SKM-1 (cell line): ENCODE results near the gene USP54.
A peak's percentile ranks its signal among the peaks of the same experiment; 100 is the strongest.
"Not testable (repeated sequence)": the region's sequence is repeated elsewhere in the genome, so short reads cannot be mapped to it uniquely, and the experiment has no call there.

ENCODE experiments used
- DNase-seq: peaks from one replicate; lab custom pipeline; 2025; ENCODE audit not compliant: unreplicated experiment; lab: John Stamatoyannopoulos, UW

USP54 gene

GRCh38 chr10:73590881-73591799 is at the start of gene USP54:
Gene USP54, minus strand, starts transcription at chr10:73591342. Its CDS starts 15,684 bp downstream, at chr10:73575658.
- no peak for DNase-seq

GRCh38 chr10:73639286-73639685 is 48.1 kb upstream of the USP54 start:
- no peak for DNase-seq

GRCh38 chr10:73635781-73636180 is 44.6 kb upstream of the USP54 start:
- no peak for DNase-seq

- no peak for DNase-seq
These were observed 43.3 kb upstream of the USP54 start for GRCh38 chr10:73634421-73634820.

GRCh38 chr10:73629165-73629564 is 38.0 kb upstream of the USP54 start:
- no peak for DNase-seq

- DNase-seq: no peak
These were observed 37.3 kb upstream of the USP54 start for GRCh38 chr10:73628405-73628804.

GRCh38 chr10:73627300-73627699 is 36.2 kb upstream of the USP54 start:
- no peak for DNase-seq

GRCh38 chr10:73625884-73626752 is 35.0 kb upstream of the USP54 start:
- DNase-seq: peak; percentile 86

- no peak for DNase-seq
These were observed 34.1 kb upstream of the USP54 start for GRCh38 chr10:73625004-73625883.

GRCh38 chr10:73623056-73623455 is 31.9 kb upstream of the USP54 start:
- DNase-seq: no peak

GRCh38 chr10:73620974-73621373 is 29.8 kb upstream of the USP54 start:
- not testable (repeated sequence) for DNase-seq

- DNase-seq: not testable (repeated sequence)
These were observed 26.0 kb upstream of the USP54 start for GRCh38 chr10:73617143-73617542.

- DNase-seq: no peak
These were observed 23.6 kb upstream of the USP54 start for GRCh38 chr10:73614720-73615119.

GRCh38 chr10:73609116-73609515 is 18.0 kb upstream of the USP54 start:
- no peak for DNase-seq

GRCh38 chr10:73601486-73601921 is 10.4 kb upstream of the USP54 start:
- DNase-seq: no peak

- DNase-seq: no peak
These were observed 6.2 kb upstream of the USP54 start for GRCh38 chr10:73597346-73597745.

GRCh38 chr10:73593812-73594211 is 2.7 kb upstream of the USP54 start:
- DNase-seq: no peak

GRCh38 chr10:73593110-73593509 is 2.0 kb upstream of the USP54 start:
- no peak for DNase-seq

- no peak for DNase-seq
These were observed 975 bp upstream of the USP54 start for GRCh38 chr10:73591935-73592699.

GRCh38 chr10:73589563-73590126 is 1.5 kb downstream of the USP54 start:
- DNase-seq: no peak
